ENCODE measurements around the gene PPFIA4. TPM values are rescaled to one million over a fixed set of nuclear protein-coding genes. Genes with fewer than 3 reads are reported as not detected.

The PPFIA4 gene
- polyA plus RNA-seq, 3 donors: 5.8 to 6.7 (median 6.6) TPM

- DNase-seq (ENCODE audit: low read depth in 3 of 3, low spot score in 2 of 3): no peak
These were observed 55.4 kb downstream of the PPFIA4 start for GRCh38 chr1:203081465-203082230.

- no peak for DNase-seq (ENCODE audit: low read depth in 3 of 3, low spot score in 2 of 3)
These were observed 55.9 kb downstream of the PPFIA4 start for GRCh38 chr1:203082231-203082505.

- DNase-seq (ENCODE audit: low read depth in 3 of 3, low spot score in 2 of 3): no peak
These were observed 56.5 kb downstream of the PPFIA4 start for GRCh38 chr1:203082571-203083462.

GRCh38 chr1:203083463-203083921 is 57.2 kb downstream of the PPFIA4 start:
- DNase-seq (ENCODE audit: low read depth in 3 of 3, low spot score in 2 of 3): no peak

- DNase-seq (ENCODE audit: low read depth in 3 of 3, low spot score in 2 of 3): no peak
These were observed 58.6 kb downstream of the PPFIA4 start for GRCh38 chr1:203084588-203085527.

- no peak for DNase-seq (ENCODE audit: low read depth in 3 of 3, low spot score in 2 of 3)
These were observed 59.5 kb downstream of the PPFIA4 start, which contains the start of gene MYOG for GRCh38 chr1:203085528-203086406. Gene MYOG, minus strand, starts transcription at chr1:203086012. Its CDS starts 51 bp downstream, at chr1:203085961.

GRCh38 chr1:203086992-203087763 is 60.9 kb downstream of the PPFIA4 start:
- no peak for DNase-seq (ENCODE audit: low read depth in 3 of 3, low spot score in 2 of 3)

- no peak for DNase-seq (ENCODE audit: low read depth in 3 of 3, low spot score in 2 of 3)
These were observed 62.1 kb downstream of the PPFIA4 start for GRCh38 chr1:203088441-203088840.

- DNase-seq (ENCODE audit: low read depth in 3 of 3, low spot score in 2 of 3): no peak
These were observed 62.8 kb downstream of the PPFIA4 start for GRCh38 chr1:203089001-203089650.

- DNase-seq (ENCODE audit: low read depth in 3 of 3, low spot score in 2 of 3): no peak
These were observed 63.4 kb downstream of the PPFIA4 start for GRCh38 chr1:203089651-203090045.

- DNase-seq (ENCODE audit: low read depth in 3 of 3, low spot score in 2 of 3): no peak
These were observed 64.3 kb downstream of the PPFIA4 start for GRCh38 chr1:203090421-203091198.

- DNase-seq (ENCODE audit: low read depth in 3 of 3, low spot score in 2 of 3): no peak
These were observed 64.8 kb downstream of the PPFIA4 start for GRCh38 chr1:203091199-203091477.

GRCh38 chr1:203091761-203092330 is 65.6 kb downstream of the PPFIA4 start:
- DNase-seq (ENCODE audit: low read depth in 3 of 3, low spot score in 2 of 3): no peak

- DNase-seq (ENCODE audit: low read depth in 3 of 3, low spot score in 2 of 3): no peak
These were observed 67.6 kb downstream of the PPFIA4 start for GRCh38 chr1:203093754-203094410.

GRCh38 chr1:203095061-203095690 is 68.9 kb downstream of the PPFIA4 start:
- no peak for DNase-seq (ENCODE audit: low read depth in 3 of 3, low spot score in 2 of 3)

GRCh38 chr1:203096566-203096965 is 70.3 kb downstream of the PPFIA4 start:
- no peak for DNase-seq (ENCODE audit: low read depth in 3 of 3, low spot score in 2 of 3)

- no peak for DNase-seq (ENCODE audit: low read depth in 3 of 3, low spot score in 2 of 3)
These were observed 70.7 kb downstream of the PPFIA4 start for GRCh38 chr1:203097001-203097400.

All from right renal cortex interstitium (tissue), 3 donors.